Lower leg skin (tissue), 4 donors: Measurements from ENCODE around the gene REELD1. TPM values are rescaled to one million over a fixed set of nuclear protein-coding genes. Genes with fewer than 3 reads are reported as not detected.

Source experiments
- DNase-seq, 2 donors: peaks; one replicate each; pipeline ENCODE4 v3.0.0-alpha.2; 2019; ENCODE audit warnings: low spot score in 2 of 2
- H3K4me3 ChIP-seq: fragments of 200-600 bp; sonication (generic); 2 replicates; pipeline ENCODE4 v1.5.1; 2017; ENCODE audit warnings: mild to moderate bottlenecking, low read depth; ENCODE audit not compliant: poor library complexity, severe bottlenecking
- POLR2A ChIP-seq, 2 donors: fragments of 450-650 bp; IDR thresholded peaks; one replicate each; pipeline ENCODE4 v1.6.1; 2016 to 2017; ENCODE audit warnings: antibody characterized with exemption in 2 of 2, mild to moderate bottlenecking in 1 of 2, moderate library complexity in 1 of 2
- WGBS, 2 donors: methylation state at CpG; one replicate each; pipeline ENCODE4 v1.1.5; 2018; 5-methylcytosine and 5-hydroxymethylcytosine counted together
- intact Hi-C: fragments of 100-400 bp; cut with DNase I; formaldehyde crosslinking; loops from one replicate; pipeline ENCODE4 v1.15.0; 2023; ENCODE audit warnings: low total_unique reads
- total RNA-seq, 4 donors: library from RNA; depleted of rRNA; stranded (reverse); fragments of >200 nt; gene quantifications; one replicate each; pipeline ENCODE4 v1.1.0, GENCODE V29; 2016
- TF ChIP-seq, protein P1 (sequence below), 3 donors: fragments of 450-650 bp; IDR thresholded peaks; one replicate each; pipeline ENCODE4 v1.5.1; 2016; ENCODE audit warnings: antibody characterized with exemption in 3 of 3, mild to moderate bottlenecking in 3 of 3, moderate library complexity in 2 of 3

REELD1 gene
- total RNA-seq, 4 donors from 2014 or later, result 0.96 TPM; not detected in 3

DNA sequence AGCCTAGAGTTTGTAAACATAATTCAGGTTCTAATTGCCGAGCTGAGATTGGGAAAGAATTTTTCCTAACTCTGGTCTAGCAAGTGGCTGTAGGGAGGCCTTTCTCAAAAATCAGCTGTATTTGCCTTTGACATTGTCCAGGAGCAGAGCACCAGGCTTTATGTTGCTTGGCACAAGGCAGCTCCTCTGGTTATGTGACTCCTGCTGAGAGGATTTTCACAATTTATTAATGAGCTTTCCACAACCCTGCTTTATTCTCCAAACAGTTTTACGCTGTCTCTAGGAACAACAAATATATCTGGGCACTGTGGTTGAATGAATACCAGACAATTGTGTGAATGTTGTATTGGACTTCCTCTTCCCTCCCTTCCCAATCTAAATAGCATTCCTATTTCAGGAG is 23.9 kb upstream of the REELD1 start:
- 82 to 92% methylated on average over 2 of the region's 2 CpGs for WGBS, 2 donors
- intact Hi-C loops, result no loop called here
- H3K4me3 ChIP-seq, result no peak overlapping the region
- no peak for DNase-seq
- TF ChIP-seq POLR2A (IDR thresholded peaks at IDR 0.05), result no peak
- TF ChIP-seq, protein P1, sequence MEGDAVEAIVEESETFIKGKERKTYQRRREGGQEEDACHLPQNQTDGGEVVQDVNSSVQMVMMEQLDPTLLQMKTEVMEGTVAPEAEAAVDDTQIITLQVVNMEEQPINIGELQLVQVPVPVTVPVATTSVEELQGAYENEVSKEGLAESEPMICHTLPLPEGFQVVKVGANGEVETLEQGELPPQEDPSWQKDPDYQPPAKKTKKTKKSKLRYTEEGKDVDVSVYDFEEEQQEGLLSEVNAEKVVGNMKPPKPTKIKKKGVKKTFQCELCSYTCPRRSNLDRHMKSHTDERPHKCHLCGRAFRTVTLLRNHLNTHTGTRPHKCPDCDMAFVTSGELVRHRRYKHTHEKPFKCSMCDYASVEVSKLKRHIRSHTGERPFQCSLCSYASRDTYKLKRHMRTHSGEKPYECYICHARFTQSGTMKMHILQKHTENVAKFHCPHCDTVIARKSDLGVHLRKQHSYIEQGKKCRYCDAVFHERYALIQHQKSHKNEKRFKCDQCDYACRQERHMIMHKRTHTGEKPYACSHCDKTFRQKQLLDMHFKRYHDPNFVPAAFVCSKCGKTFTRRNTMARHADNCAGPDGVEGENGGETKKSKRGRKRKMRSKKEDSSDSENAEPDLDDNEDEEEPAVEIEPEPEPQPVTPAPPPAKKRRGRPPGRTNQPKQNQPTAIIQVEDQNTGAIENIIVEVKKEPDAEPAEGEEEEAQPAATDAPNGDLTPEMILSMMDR (IDR thresholded peaks at IDR 0.05), result no peak

GRCh38 chr4:146191766-146192458 is 22.4 kb upstream of the REELD1 start:
- TF ChIP-seq, protein P1 (IDR thresholded peaks at IDR 0.05), result no peak
- TF ChIP-seq POLR2A (IDR thresholded peaks at IDR 0.05), result no peak
- 63 to 64% methylated on average over 9 of the region's 9 CpGs for WGBS, 2 donors
- no peak overlapping the region for H3K4me3 ChIP-seq
- DNase-seq, result peak in 1 of 2 donors; percentile 49
- intact Hi-C loops, result no loop called here

- intact Hi-C loops, result no loop called here
- no peak for DNase-seq
- TF ChIP-seq, protein P1 (IDR thresholded peaks at IDR 0.05), result no peak
- TF ChIP-seq POLR2A (IDR thresholded peaks at IDR 0.05), result no peak
- 85 to 88% methylated on average over 5 of the region's 5 CpGs for WGBS, 2 donors
- H3K4me3 ChIP-seq, result no peak overlapping the region
Observed at GRCh38 chr4:146193628-146194027, 20.7 kb upstream of the REELD1 start.

DNA sequence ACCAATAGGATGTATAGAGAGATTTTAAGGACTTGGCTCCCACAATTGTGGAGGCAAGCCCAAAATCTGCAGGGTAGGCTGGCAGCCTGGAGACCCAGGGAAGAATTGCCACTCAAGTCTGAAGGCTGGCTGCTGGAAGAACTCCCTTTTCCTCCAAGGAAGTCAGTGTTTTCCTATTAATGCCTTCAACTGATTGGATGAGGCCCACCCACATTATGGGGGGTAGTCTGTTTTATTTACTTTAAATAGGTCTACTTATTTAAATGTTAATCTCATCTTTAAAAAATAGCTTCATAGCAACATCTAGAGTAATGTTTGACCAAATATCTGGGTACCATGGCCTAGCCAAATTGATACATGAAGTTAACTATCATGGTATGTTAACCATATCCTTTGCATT is 20.1 kb upstream of the REELD1 start:
- TF ChIP-seq, protein P1 (IDR thresholded peaks at IDR 0.05), result no peak
- TF ChIP-seq POLR2A (IDR thresholded peaks at IDR 0.05), result no peak
- no peak for DNase-seq
- intact Hi-C loops, result no loop called here
- H3K4me3 ChIP-seq, result no peak overlapping the region

GRCh38 chr4:146202665-146203064 is 11.7 kb upstream of the REELD1 start:
- WGBS, 2 donors, result 84 to 85% methylated on average over 2 of the region's 2 CpGs
- H3K4me3 ChIP-seq, result no peak overlapping the region
- TF ChIP-seq POLR2A (IDR thresholded peaks at IDR 0.05), result no peak
- TF ChIP-seq, protein P1 (IDR thresholded peaks at IDR 0.05), result no peak
- DNase-seq, result no peak
- intact Hi-C loops, result no loop called here

DNA sequence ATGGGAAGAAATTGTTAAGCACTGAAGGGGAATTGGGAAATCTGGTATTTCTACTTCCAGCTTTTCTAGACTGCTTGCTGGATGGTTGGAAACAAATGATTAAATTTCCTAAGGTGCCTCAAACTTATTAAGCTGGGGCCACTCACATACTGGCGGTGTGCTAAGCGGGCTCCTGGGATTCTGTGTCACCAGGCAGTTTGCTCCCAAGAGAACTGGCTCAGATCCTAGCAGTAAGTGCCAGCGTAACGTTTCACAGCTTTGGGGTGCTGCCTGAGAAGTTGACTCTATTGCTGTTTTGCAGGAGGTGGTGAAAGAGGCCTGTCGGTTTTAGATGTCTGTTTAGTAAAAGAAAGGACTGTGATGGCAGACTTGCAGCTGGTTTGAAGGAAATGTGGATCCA is 6.9 kb upstream of the REELD1 start:
- no peak overlapping the region for H3K4me3 ChIP-seq
- WGBS, 2 donors, result 76% methylated on average over 5 of the region's 5 CpGs
- intact Hi-C loops, result no loop called here
- TF ChIP-seq, protein P1 (IDR thresholded peaks at IDR 0.05), result no peak
- no peak for TF ChIP-seq POLR2A (IDR thresholded peaks at IDR 0.05)
- DNase-seq, result no peak
